ENCODE data around the gene LAMTOR3.

Gene LAMTOR3, protein sequence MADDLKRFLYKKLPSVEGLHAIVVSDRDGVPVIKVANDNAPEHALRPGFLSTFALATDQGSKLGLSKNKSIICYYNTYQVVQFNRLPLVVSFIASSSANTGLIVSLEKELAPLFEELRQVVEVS

DNA sequence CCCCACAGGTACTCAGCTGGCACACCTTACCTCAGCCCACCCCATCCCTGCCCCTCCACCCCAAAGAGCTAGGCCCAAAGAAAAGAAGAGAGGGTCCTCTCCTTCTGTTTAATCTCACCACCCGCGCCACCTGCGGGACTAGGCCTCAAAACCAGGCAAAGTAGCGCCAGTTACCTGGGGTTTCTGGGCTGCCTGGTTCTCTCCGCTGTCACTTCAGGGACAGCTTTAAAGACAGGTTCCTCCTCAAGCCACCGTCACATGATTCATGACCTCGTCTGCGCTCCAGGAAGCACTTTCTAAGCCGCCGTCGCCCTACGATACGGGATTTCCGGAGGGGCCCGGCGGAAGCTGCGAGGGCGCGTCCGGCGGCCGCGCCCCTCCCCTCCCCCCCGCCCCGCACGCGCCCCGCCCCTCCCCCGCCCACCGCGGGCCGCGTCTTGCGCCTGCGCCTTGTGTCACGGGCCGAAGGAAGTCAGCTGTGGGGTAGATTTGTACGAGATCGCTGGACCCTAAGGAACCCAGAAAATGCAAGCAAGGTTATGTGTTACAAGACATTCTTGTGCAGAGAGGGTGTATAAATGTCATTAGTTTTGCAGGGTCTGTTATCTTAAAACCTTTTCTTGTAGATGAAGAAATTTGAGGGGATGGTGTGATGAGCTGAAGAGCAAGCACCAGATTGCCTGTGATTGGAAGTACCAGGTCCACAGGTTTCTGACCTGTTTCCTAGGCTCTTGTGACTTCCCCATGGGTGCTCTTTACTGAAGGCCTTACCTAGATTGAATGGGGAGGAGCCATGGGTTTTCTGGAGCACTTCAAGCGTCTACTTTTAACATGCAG is at the start of gene LAMTOR3:
LAMTOR3 (minus strand) TSS at position 267 of the 837 bp plus-strand sequence. CDS start 464 bp downstream, outside the sequence.
- peak; percentile 85 for DNase-seq

DNA sequence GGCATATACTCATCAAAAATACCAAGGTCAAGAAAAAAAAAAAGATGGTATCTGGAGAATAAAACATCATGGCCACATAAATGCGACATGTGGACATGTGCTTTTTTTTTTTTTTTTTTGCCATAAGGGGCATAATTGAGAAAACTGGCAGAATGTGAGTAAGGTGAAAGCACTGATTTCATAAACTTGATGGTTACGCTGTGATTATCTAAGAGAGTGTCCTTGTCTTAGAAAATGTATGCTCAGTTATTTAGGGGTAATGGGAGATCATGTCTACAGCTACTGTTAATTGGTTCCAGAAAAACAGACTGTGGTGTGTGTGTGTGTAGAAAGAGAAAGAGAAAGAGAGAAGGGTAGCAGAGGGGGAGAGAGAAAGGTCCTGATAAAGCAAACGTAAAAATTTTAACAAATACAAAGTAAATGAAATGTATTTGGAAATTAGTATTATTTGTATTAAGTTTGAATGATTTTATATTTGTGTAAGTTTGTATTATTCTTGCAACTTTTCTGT is 44.1 kb upstream of the LAMTOR3 start:
- no peak for DNase-seq

DNA sequence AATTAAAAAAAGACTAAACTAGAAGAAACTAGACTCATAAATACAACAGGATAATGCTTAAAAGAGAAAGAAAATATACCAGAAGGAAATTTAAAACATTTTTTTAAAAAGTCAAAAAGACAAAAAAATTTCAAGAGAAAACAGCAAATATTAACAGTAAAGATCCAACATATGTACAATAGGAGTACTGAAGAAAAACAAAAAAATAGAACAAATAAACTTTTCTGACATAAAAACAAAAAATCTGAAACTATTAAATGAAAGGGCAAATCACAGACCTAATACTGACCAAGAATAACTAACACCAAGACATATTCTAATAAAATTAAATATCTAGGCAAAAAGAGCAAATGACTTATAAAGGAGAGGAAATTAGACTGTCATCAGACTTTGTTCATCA is 40.7 kb upstream of the LAMTOR3 start:
- DNase-seq = no peak

DNA sequence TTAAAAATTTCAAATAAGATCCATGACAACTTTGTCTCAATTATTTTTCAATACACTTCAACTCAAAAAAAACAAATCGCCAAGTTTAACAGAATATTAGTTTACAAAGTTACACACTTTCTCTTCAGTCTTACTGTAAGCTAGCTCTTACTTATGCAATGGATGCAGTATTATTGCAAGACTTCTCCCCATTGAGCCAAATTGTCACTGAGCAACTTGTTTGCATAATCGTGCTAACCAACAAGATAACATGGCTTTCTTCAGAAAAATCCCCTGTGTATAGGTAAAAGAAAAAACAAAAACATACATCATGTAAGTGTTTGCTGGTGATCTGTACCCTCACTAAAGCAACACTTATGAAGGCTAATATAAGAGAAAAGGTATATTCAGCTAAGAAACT is 33.3 kb upstream of the LAMTOR3 start:
- DNase-seq = no peak

DNA sequence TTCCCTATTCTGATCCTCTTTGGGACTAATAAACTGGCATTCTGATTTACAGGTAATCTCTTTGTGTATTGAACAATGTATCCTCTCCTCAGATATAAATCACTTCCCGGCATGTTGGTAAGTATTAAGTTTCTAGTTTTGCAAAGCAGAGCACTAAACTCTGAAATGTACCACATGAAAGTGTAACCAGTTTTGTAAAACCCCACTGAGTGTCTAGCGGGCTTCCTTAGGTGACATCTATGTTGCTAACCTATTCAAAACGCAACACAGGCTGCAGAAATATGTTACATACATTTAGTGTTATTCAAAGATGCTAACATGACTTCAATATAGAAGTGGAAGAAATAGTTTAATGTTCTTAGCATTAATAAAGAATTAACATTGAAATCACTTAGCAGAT is 26.9 kb upstream of the LAMTOR3 start:
- DNase-seq = no peak

DNA sequence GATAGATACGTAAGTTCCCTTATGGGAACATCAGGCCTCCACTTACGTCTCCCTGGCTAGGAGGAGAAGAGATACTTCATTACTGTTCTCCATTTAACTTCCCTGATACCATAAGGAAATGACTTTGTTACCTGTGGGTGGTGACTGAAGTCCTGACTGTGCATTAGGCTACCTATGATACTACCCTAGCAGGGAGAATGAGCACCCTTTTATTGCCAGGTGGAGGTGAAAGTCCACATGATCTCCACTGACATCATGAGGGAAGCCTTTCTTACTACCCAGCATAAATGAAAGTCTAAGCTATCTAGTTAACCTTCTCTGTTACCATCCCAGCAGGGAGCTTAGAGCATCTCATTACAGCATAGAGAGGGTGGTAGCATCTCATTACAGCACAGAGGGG is 24.4 kb upstream of the LAMTOR3 start:
- DNase-seq = no peak

DNA sequence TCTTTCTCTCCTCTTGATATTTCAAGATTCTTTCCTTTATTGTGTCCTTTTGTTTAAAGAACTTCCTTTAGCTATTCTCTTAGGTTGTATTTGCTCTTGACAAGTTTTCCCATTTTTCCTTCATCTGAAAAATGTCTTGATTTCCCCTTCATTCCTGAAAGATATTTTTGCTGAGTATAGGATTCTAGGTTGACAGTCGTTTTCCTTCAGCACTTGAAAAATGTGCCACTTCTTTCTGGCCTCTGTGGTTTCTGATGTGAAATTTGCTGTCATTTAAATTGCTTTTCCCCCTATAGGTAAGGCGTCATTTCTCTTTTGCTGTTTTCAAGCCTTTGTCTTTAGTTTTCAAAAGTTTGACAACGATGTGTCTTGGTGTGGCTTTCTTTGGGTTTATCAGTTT is 23.3 kb upstream of the LAMTOR3 start:
- no peak for DNase-seq

DNA sequence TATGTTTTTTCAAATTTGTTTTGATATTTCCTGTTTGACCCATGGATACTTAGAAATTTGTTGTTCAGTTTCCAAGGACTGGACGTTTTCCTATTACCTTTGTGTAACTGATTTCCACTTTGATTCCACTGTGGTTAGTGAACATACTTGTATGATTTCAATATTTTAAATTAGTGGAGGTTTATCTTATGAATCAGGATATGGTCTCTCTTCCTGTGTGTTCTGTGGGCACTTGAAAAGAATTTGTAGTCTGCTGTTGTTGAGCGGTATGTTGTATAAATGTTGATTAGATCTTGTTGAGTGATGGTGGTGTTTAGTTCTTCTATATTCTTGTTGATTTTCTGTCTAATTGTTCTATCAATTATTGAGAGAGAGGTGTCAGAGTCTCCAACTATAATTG is 21.2 kb upstream of the LAMTOR3 start:
- no peak for DNase-seq

DNA sequence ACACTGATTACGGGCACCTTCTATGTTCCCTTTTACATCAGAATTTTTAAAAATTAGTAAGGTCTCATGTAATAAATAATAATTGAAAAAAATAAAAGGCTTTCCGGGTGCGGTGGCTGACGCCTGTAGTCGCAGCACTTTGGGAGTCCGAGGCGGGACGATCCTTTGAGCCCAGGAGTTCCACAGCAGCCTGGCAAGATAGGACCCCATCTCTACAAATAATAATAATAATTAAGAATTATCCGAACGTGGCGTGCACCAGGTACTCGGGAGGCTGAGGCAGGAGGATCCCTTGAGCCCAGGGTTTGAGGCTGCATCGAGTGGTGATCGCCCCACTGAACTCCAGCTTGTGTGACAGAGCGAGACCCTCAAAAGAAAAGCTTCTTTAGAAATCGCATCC is 771 bp upstream of the LAMTOR3 start:
- DNase-seq = no peak

DNA sequence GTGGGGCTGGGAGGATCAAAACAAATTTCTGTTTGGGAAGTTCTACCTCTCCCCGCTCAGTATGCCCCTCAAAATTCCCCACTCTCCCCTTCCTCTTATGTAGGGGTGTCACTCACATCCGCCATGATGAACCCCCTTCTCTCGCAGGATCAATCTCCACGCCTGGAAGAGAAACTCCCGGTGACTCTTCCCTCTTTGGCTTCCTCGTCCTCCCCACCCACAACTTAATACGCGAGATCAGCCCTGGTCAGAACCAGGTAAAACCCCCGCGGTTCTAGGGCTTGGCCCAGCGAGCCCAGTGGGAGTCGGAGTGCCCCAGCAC is 427 bp downstream of the LAMTOR3 start:
- no peak for DNase-seq

DNA sequence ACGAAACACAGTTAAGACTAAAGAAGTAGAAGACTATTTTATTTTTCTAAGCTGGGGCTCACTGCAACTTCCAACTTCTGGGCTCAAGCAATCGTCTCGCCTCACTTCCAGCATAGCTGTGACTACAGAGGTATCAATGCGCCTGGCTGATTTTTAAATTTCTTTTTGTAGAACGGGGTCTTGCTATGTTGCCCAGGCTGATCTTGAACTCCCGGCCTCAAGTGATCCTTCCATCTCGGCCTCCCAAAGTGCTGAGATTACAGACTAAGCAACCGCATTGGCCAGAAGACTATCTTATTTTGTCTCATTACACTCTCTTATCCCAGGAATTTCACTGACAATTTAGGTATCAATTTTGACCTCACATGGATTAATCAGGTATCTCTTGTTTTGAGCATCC is 1.2 kb downstream of the LAMTOR3 start:
- no peak for DNase-seq

DNA sequence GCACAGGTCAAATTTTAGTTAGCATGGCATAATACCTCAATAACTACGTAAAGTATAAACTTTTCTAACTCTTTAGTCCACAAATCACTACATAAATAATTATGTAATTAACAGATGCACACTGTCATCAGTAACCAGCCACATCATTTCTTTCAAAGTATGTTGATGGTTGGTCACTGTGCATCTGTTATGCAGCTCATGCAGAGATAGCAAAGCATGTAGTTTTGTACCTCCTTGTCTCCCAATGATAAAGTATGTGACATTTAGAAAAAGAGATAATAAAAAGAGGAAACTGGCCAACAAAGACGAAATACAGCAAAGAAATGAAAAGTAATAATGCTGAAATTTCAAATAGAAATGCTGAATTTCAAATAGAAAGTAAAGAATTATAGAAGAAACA is 2.9 kb downstream of the LAMTOR3 start:
- no peak for DNase-seq

DNA sequence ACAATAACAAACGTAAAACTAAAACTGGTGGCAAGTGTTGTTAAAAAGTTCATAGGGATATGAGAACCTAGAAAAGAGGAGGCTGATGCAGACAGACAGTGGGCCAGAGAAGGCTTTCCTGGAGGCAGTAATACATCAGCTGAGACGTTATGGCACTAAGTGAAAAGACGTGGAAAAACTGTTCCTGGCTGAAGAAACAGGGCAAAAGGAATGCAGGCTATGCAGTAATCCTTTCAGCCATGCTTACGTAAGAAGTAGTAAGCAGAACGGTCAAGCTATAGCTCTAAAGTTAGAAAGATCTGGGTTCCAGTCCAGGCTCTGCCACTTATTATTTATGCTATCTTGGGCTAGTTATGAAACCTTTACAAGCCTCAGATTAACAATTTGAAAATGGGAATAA is 6.4 kb downstream of the LAMTOR3 start:
- DNase-seq = no peak

DNA sequence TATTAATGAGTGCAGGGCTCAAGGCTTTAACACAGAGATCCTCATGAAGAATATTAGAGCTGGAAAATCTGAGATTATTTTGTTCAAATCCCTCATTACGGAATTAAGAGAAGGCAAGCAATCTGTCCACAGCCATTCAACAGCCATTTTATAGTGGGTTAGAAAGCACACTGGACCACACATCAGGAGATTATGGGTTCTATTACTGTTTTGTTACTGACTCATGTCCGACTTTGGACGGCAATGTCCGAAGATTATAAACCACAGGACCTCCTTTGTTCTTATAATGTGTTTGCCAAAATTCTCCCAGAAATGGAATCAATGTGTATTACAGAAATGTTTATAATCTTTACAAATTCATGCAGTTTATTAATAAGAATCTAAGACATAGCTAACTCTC is 8.1 kb downstream of the LAMTOR3 start:
- no peak for DNase-seq

DNA sequence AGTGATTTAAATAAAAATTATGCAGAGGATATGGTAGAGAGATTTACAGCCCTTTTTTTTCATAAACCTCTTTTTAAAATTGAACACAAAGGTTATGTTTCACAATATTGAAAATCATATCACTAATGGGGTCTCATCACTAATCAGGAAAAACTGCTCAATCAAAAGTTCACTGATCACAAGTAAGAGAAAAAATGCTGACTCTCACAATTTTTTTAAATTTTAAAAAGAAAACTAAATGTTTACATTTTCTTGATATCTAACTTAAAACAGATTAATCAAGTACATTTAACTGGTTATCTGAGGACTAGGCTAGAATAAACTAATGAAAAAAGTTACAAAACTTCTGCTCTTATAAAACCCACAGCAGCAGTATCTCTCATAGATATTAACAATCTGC is 8.5 kb downstream of the LAMTOR3 start:
- no peak for DNase-seq

DNA sequence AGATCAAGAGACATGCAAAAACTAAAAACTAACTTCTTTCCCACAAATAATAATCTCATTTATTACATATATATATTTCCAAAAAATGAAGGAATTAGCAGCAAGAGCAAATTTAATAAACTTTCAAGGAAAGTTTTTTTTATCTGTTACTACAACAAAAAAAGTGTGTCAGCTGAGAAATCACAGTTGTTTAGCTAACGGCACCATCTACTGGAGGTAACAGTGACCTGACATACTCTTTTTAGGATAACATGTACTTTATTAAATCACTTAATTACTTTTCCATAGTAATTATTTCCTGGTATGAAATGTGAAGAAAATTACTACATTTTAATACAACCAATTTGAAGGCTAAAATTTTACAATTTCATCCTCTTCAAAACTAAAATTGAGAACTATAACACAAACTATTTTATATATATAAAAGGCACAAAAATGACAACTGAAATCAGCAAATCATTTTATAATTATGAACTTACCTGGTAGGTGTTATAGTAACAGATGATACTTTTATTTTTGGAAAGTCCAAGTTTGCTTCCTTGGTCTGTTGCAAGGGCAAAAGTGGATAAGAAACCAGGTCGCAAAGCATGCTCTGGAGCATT is 9.1 kb downstream of the LAMTOR3 start:
- no peak for DNase-seq

DNA sequence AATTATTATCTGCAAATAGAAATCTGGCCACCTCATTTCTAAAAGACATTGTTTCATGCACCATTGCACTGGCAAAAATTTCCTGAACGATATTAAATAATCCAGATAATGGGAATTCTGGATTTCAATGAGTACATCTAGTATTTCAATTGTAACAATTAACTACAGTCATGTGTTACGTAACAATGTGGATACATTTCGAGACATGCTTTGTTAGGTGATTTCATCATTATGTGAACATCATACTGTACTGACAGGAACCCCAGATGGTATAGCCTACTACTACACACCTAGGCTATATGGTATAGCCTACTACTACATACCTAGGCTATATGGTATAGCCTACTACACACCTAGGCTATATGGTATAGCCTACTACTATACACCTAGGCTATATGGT is 14.8 kb downstream of the LAMTOR3 start:
- no peak for DNase-seq

DNA sequence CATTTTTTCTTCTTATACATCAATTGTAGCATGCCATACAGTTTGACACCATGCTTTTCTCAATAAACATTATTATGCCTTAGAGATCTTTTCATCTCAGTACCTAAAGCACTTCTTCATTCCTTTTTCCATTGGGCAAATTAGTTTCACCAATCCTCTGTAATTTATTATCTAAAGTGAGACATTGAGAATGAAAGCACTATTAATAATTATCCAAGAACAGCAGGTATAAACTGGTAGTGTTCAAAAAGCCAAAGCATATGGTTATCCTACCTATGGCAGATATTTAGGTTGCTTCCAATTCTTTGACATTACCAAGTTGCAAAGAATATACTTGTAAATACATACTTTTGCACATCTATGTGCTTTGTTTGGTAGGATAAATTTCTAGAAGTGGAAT is 15.6 kb downstream of the LAMTOR3 start:
- no peak for DNase-seq

DNA sequence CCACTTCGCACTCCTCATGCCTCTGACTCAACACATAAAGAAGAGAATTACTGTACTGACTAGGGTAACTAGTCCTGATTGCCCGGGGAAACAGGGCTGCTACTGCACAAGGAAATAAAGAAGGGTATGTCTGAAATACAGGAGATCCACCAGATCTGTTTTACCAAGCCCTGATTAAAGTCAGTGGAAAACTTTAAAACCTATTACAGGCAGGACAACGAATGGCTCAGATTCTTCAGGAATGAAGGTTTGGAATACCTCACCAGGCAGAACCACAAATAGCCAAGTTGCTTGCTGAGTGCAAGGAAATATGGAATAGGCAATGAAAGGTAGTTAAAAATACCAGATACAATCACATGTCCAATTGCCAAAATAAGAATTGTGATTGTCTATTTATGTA is 17.3 kb downstream of the LAMTOR3 start:
- DNase-seq = no peak

DNA sequence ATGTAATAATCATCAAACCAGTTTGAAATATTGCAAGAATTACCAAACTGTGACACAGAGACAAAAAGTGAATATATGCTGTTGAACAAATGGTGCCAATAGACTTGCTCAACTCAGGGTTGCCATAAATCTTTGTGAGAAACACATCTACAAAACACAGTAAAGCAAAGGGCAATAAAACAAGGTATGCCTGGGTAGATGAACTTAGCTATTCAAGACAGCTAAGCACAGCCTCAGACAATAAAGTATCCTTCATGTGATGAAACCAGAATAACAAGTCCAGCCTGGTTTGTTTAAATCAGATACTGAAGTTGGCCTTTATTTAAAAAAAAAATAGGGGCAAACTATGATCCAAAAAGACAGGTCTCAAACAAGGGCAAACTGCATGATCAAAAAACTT is 19.2 kb downstream of the LAMTOR3 start:
- DNase-seq = no peak

DNA sequence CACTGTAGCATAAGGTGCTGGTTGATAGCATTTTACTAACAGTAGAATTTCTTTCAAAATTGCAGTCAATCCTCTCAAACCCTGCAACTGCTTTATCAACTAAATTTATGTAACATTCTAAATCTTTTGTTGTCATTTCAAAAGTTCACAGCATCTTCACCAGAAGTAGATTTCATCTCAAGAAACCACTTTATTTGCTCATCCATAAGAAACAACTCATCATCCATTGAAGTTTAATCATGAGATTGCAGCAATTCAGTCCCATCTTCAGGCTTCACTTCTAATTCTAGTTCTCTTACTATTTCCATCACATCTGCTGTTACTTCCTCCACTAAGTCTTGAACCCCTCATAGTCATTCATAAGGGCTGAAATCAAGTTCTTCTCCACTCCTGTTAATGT is 21.7 kb downstream of the LAMTOR3 start:
- no peak for DNase-seq

DNA sequence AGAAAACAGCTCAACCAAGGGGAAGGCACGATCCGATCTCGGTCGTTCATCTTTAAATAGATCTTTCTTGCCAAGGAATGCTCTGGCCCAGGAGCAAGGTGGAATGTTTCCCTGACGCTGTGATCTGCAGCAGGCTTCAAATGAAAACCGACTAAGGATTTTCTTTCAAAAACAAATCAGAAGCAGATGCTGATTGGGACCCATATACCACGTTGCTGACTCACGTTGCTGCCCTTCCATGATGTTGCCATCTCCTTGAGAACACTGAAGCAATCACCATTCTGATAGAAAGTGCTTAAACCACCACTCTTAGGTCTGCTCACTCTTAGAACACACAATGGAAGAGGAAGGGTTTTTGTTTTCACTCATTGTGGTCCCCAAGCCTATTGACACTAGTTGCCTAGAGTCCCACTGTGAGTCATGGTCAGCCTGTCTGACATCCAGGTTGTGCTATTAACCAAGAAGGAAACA is 26.1 kb downstream of the LAMTOR3 start:
- DNase-seq = no peak

DNA sequence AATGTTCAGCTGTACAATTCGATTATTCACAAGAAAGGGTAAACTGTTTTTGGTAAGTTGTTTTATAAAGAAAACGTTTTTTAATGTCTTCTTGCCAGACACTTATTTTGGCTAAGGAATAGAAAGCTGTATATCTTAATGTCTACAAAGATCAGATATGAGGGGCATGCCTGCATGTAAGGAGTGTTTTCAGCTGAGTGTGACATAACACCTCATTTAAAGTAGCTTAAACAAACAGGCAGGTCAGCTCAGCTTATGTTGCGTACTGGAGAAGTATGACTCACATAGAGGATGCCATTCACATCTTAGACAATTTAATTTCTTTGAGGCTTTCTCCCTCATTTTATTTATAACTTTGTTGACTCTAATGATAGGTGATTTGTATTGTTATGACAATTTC is 30.4 kb downstream of the LAMTOR3 start:
- no peak for DNase-seq
